ENCODE results near the gene SASH1.

GRCh38 chr6:148398678-148399077 is 56.0 kb downstream of the SASH1 start:
- TF ChIP-seq CTCF (IDR thresholded peaks at IDR 0.05) (no peak), POLR2A (IDR thresholded peaks at IDR 0.05) (no peak)

Measured in body of pancreas (tissue), 4 donors.